Spleen (tissue), 11 donors: ENCODE measurements around the gene BMPR1A. TPM values are rescaled to one million over a fixed set of nuclear protein-coding genes. Genes with fewer than 3 reads are reported as not detected.

Source experiments
- DNase-seq: peaks from one replicate; pipeline ENCODE4 v3.0.0-alpha.2; 2020
- H3K27ac ChIP-seq, 8 donors: fragments of 200-600 bp; sonication (generic) in 7 of 8; 1 replicate in 4 of 8; 2 replicates in 4 of 8; pipeline versions ENCODE4 v1.5.0 to v1.8.0; 2016 to 2021; ENCODE audit warnings: inconsistent platforms in 4 of 8, mild to moderate bottlenecking in 4 of 8, moderate library complexity in 1 of 8
- H3K27me3 ChIP-seq, 7 donors: fragments of 200-600 bp; sonication (generic) in 6 of 7; replicated peaks in 1 of 7; 1 replicate in 4 of 7; 2 replicates in 3 of 7; pipeline versions ENCODE4 v1.5.0 to v1.8.0; 2016 to 2021; ENCODE audit warnings: inconsistent platforms in 3 of 7, mild to moderate bottlenecking in 1 of 7
- H3K36me3 ChIP-seq, 6 donors: fragments of 200-600 bp; sonication (generic) in 5 of 6; 1 replicate in 4 of 6; 2 replicates in 2 of 6; pipeline versions ENCODE4 v1.5.0 to v1.8.0; 2016 to 2021; ENCODE audit warnings: inconsistent platforms in 2 of 6
- H3K4me1 ChIP-seq, 6 donors: fragments of 200-600 bp; sonication (generic) in 5 of 6; 1 replicate in 3 of 6; 2 replicates in 3 of 6; pipeline versions ENCODE4 v1.5.0 to v1.8.0; 2016 to 2021; ENCODE audit warnings: inconsistent platforms in 3 of 6
- H3K4me3 ChIP-seq, 8 donors: fragments of 200-600 bp; sonication (generic) in 7 of 8; 1 replicate in 4 of 8; 2 replicates in 4 of 8; pipeline versions ENCODE4 v1.5.0 to v1.8.0; 2016 to 2021; ENCODE audit warnings: inconsistent platforms in 4 of 8, mild to moderate bottlenecking in 4 of 8, moderate library complexity in 2 of 8
- H3K9me3 ChIP-seq, 8 donors: fragments of 200-600 bp; sonication (generic) in 7 of 8; 1 replicate in 4 of 8; 2 replicates in 4 of 8; pipeline versions ENCODE4 v1.5.0 to v1.8.0; 2016 to 2021; ENCODE audit warnings: inconsistent platforms in 4 of 8
- POLR2A ChIP-seq, 3 donors: fragments of 450-650 bp; IDR thresholded peaks; one replicate each; pipeline ENCODE4 v1.5.1; 2017; ENCODE audit warnings: antibody characterized with exemption in 3 of 3, mild to moderate bottlenecking in 1 of 3
- POLR2AphosphoS5 ChIP-seq, 3 donors: sonication (generic); formaldehyde crosslinking; IDR thresholded peaks; one replicate each; pipeline ENCODE4 v1.5.1; 2017; ENCODE audit warnings: antibody characterized with exemption in 3 of 3
- WGBS, 5 donors: extraction: QIAGEN DNeasy Blood & Tissue Kit in 3 of 5; methylation state at CpG; one replicate each; pipeline versions ENCODE4 v1.1.5 to v1.1.7; 2013 to 2018; 5-methylcytosine and 5-hydroxymethylcytosine counted together
- intact Hi-C: fragments of 100-400 bp; cut with DNase I; formaldehyde crosslinking; loops from one replicate; pipeline ENCODE4 v1.15.0; 2023; ENCODE audit warnings: low total_unique reads
- polyA plus RNA-seq, 3 donors: library from polyadenylated mRNA; stranded (reverse); fragments of 200-250 nt; gene quantifications; one replicate each; pipeline ENCODE4 v1.2.1, GENCODE V29; 2013
- total RNA-seq, 7 donors: library from RNA; depleted of rRNA in 3 of 7; stranded (reverse); fragments of >200 nt in 3 of 7; fragmentation: NEBNext Ultra II Directional in 4 of 7; extraction: Animal tissue kit (Norgen Biotek cat#: 25700) in 4 of 7; gene quantifications; one replicate each; pipeline versions ENCODE4 v1.1.0 to v1.2.1, GENCODE V29; 2016 to 2021
- TF ChIP-seq, protein P1 (sequence below), 11 experiments: fragments of 200-600 bp in 7 of 11; fragments of 450-650 bp in 4 of 11; sonication (generic) in 4 of 11; IDR thresholded peaks in 8 of 11; conservative IDR thresholded peaks in 3 of 11; 1 replicate in 7 of 11; 2 replicates in 4 of 11; pipeline versions ENCODE4 v1.4.0 to v1.8.0; 2016 to 2021; ENCODE audit warnings: antibody characterized with exemption in 11 of 11, inconsistent platforms in 4 of 11, mild to moderate bottlenecking in 1 of 11
- donor health status: healthy with polysubstance abuse.
- donor health status: DM: no; HTN: no; CAD: no; lungs with moderate emphysema.
- donor health status: DM: no; HTN: no; CAD: no.
- donor health status: Bipolar disorder and iron deficiency.
- donor health status: healthy.
- donor health status: DM: no; HTN: no; CAD: no.
- donor health status: DM: yes; HTN: yes; CAD: no.

Gene BMPR1A
- total and polyA plus RNA-seq, 10 donors = 1.3 to 17.9 (median 10.2) TPM

DNA sequence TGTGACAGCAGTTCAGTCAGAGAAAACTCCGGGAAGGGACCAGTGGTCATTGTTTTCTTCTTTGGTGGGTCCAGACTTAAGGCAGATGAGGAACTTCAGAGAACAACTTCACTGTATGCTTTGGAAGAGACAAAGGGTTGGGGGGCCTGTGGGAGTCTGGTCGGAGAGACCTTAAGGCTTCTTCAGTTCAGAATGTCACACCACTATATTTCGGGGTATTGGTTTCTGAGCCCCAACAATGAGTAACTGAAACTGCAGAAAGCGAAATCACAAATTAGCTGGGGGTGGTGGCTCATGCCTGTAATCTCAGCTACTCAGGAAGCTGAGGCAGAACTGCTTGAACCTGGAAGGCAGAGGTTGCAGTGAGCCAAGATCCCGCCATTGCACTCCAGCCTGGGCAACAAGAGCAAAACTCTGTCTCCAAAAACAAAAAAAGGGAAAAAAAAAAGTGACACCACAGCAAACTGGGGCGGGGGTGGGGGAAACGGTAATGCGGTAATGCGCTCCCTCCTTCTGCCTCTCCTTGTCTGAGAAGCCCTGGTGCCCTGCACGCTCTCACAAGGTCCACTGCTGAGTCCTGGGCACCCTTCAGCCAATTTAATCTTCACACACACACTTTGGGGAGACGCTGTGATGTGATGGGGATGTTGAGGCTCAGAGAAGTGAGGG is 209.7 kb downstream of the BMPR1A start:
- Histone ChIP-seq H3K4me1 (peaks cover 19 to 62% (median 53%) of the 10 kb centered on the region in 6 donors), H3K36me3 (peaks cover 0 to 17% (median 0%) of the 10 kb centered on the region in 6 donors), H3K4me3 (peak overlapping the region in 1 of 8 donors; percentile 43), H3K9me3 (no peaks in the 10 kb centered on the region), H3K27ac (peak overlapping the region in 5 of 8 donors; percentile 20 to 91 (median 54)), H3K27me3 (peaks cover 0 to 37% (median 6%) of the 10 kb centered on the region in 7 donors)
- DNase-seq = no peak
- 39 to 43% (median 43%) methylated on average over 11 of the region's 11 CpGs for WGBS, 5 donors
- intact Hi-C loops = no loop called here
- no peak for TF ChIP-seq POLR2AphosphoS5 (IDR thresholded peaks at IDR 0.05)
- TF ChIP-seq POLR2A (IDR thresholded peaks at IDR 0.05) = no peak

GRCh38 chr10:86967481-86967941 is 211.1 kb downstream of the BMPR1A start:
- intact Hi-C loops = no loop called here
- Histone ChIP-seq H3K4me3 (peak overlapping the region in 1 of 8 donors; percentile 9), H3K9me3 (no peaks in the 10 kb centered on the region), H3K27ac (peak overlapping the region in 5 of 8 donors; percentile 85 to 93 (median 90)), H3K36me3 (peaks cover 0 to 5% (median 0%) of the 10 kb centered on the region in 6 donors), H3K27me3 (peaks cover 0 to 50% (median 6%) of the 10 kb centered on the region in 7 donors), H3K4me1 (peaks cover 24 to 69% (median 61%) of the 10 kb centered on the region in 6 donors)
- 72 to 82% (median 77%) methylated on average over 5 to 7 of the region's 7 CpGs for WGBS, 5 donors
- no peak for DNase-seq
- TF ChIP-seq POLR2A (IDR thresholded peaks at IDR 0.05) (no peak), POLR2AphosphoS5 (IDR thresholded peaks at IDR 0.05) (peak in 1 of 3 donors; percentile 5)
- TF ChIP-seq, protein P1, sequence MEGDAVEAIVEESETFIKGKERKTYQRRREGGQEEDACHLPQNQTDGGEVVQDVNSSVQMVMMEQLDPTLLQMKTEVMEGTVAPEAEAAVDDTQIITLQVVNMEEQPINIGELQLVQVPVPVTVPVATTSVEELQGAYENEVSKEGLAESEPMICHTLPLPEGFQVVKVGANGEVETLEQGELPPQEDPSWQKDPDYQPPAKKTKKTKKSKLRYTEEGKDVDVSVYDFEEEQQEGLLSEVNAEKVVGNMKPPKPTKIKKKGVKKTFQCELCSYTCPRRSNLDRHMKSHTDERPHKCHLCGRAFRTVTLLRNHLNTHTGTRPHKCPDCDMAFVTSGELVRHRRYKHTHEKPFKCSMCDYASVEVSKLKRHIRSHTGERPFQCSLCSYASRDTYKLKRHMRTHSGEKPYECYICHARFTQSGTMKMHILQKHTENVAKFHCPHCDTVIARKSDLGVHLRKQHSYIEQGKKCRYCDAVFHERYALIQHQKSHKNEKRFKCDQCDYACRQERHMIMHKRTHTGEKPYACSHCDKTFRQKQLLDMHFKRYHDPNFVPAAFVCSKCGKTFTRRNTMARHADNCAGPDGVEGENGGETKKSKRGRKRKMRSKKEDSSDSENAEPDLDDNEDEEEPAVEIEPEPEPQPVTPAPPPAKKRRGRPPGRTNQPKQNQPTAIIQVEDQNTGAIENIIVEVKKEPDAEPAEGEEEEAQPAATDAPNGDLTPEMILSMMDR (IDR thresholded peaks at IDR 0.05 in 8 of 11, conservative IDR thresholded peaks at IDR 0.05 in 3 of 11) = no peak

GRCh38 chr10:86968271-86968993 is 212.0 kb downstream of the BMPR1A start, which contains the start of gene ADIRF:
TSS of gene ADIRF (plus strand) at chr10:86968482. CDS start at chr10:86968545, 63 bp downstream.
- Histone ChIP-seq H3K36me3 (no peaks in the 10 kb centered on the region), H3K9me3 (no peaks in the 10 kb centered on the region), H3K4me1 (peaks cover 24 to 69% (median 61%) of the 10 kb centered on the region in 6 donors), H3K4me3 (peak within 1 kb of the TSS; percentile 23 to 74 (median 46)), H3K27ac (peak within 1 kb of the TSS; percentile 2 to 93 (median 88)), H3K27me3 (peaks cover 0 to 50% (median 6%) of the 10 kb centered on the region in 7 donors)
- WGBS, 5 donors = 17 to 27% (median 17%) methylated on average over 34 to 59 of the region's 59 CpGs
- intact Hi-C loops = no loop called here
- peak; percentile 69 to 82 (median 73) for TF ChIP-seq POLR2AphosphoS5 (IDR thresholded peaks at IDR 0.05)
- TF ChIP-seq, protein P1 (IDR thresholded peaks at IDR 0.05 in 8 of 11, conservative IDR thresholded peaks at IDR 0.05 in 3 of 11) = no peak
- peak; percentile 83 for DNase-seq

GRCh38 chr10:86968994-86969355 is 212.6 kb downstream of the BMPR1A start:
- peaks cover 24 to 69% (median 61%) of the 10 kb centered on the region in 6 donors for H3K4me1 ChIP-seq
- peak overlapping the region; percentile 23 to 74 (median 46) for H3K4me3 ChIP-seq
- 50 to 65% (median 54%) methylated on average over 9 of the region's 9 CpGs for WGBS, 5 donors
- no peaks in the 10 kb centered on the region for H3K9me3 ChIP-seq
- H3K27me3 ChIP-seq = peaks cover 0 to 50% (median 6%) of the 10 kb centered on the region in 7 donors
- no peaks in the 10 kb centered on the region for H3K36me3 ChIP-seq
- no peak for DNase-seq
- H3K27ac ChIP-seq = peak overlapping the region in 7 of 8 donors; percentile 2 to 93 (median 89)
- TF ChIP-seq POLR2AphosphoS5 (IDR thresholded peaks at IDR 0.05) (no peak), POLR2A (IDR thresholded peaks at IDR 0.05) (no peak)
- TF ChIP-seq, protein P1 (IDR thresholded peaks at IDR 0.05 in 8 of 11, conservative IDR thresholded peaks at IDR 0.05 in 3 of 11) = no peak
- intact Hi-C loops = no loop called here
